GM18526 (cell line): ENCODE measurements around the gene SLC9A3.

Experiments used
- POLR2A ChIP-seq: IDR thresholded peaks from 3 replicates; pipeline ENCODE4 v1.6.1; 2011; ENCODE audit not compliant: insufficient read length; ENCODE audit errors: extremely low read depth

The SLC9A3 gene

GRCh38 chr5:535846-536698 lies 11.8 kb upstream of the SLC9A3 start:
- TF ChIP-seq POLR2A = no peak

DNA sequence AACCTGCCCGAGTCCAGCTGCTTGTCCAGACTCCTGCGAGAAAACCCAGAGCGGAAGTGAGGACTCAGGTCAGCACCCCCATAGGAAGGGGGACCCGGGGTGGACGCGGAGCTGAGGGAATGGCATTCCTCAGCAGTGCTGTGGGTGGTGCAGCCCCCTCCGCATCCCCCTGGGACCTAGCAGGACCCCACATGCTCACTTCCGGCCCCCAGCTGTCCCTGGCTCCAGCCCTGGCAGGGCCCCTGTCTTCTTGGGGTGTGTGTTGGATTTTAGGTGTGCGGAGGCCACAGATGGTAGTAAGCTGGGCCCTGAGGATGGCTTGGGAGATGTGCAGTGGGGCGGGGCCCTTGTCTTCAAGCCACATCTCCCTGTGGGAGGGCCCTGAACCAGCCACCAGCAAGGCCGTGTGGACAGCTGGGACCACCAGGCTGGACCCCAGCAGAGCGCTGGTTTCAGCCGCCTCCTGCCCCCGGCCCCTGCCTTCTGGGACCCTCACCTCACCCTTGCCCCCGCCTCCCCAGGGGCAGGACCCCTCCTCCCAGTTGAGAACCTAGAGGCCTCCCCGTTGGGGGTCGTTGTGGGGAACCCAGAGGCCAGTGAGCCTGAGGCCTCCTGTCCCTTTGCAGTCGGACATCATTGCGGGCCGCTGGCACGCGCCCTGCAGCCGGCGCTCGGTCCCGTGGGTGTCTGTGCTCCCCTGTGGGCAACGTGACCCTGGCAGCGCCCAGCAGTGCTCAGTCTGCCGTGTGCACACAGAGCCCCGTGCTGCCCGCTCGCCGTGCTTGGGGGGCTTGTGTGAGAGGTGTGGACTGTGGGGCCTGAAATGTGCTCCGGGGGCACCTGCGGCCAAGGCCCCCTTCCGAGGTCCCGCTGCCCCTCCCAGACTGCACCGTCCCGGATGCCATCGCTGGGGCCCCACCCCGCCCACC lies 10.8 kb upstream of the SLC9A3 start:
- no peak for TF ChIP-seq POLR2A

- no peak for TF ChIP-seq POLR2A
Measured at GRCh38 chr5:533955-534742, 9.9 kb upstream of the SLC9A3 start.

GRCh38 chr5:533243-533954 lies 9.2 kb upstream of the SLC9A3 start:
- no peak for TF ChIP-seq POLR2A

- no peak for TF ChIP-seq POLR2A
Measured at GRCh38 chr5:532521-533242, 8.4 kb upstream of the SLC9A3 start.

DNA sequence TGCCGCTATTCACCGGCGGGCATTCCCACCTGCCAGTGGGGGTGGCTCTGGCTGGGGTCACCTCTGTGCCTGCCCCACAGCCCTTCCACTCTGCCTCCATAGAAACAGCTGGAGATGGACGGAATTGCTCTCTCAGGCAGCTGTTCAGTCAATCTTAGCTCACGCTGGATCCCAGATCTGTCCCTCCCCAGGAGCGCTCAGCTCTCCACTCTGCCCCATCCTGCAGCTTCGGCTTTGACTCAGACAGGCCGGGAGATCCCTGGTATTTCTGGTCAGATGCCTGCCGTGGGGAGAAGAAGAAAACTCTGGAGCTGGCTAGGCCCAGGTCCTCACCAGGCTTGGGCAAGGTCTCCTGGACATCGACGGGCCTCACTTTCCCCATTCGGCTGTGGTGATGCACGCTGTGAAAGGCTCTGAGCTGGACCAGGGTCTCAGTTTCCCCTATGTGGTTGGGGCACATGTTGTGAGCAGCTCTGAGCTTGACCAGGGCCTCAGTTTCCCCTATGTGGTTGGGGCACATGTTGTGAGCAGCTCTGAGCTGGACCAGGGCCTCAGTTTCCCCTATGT lies 7.6 kb upstream of the SLC9A3 start:
- TF ChIP-seq POLR2A = no peak

- TF ChIP-seq POLR2A = no peak
Measured at GRCh38 chr5:531101-531748, 7.0 kb upstream of the SLC9A3 start.

DNA sequence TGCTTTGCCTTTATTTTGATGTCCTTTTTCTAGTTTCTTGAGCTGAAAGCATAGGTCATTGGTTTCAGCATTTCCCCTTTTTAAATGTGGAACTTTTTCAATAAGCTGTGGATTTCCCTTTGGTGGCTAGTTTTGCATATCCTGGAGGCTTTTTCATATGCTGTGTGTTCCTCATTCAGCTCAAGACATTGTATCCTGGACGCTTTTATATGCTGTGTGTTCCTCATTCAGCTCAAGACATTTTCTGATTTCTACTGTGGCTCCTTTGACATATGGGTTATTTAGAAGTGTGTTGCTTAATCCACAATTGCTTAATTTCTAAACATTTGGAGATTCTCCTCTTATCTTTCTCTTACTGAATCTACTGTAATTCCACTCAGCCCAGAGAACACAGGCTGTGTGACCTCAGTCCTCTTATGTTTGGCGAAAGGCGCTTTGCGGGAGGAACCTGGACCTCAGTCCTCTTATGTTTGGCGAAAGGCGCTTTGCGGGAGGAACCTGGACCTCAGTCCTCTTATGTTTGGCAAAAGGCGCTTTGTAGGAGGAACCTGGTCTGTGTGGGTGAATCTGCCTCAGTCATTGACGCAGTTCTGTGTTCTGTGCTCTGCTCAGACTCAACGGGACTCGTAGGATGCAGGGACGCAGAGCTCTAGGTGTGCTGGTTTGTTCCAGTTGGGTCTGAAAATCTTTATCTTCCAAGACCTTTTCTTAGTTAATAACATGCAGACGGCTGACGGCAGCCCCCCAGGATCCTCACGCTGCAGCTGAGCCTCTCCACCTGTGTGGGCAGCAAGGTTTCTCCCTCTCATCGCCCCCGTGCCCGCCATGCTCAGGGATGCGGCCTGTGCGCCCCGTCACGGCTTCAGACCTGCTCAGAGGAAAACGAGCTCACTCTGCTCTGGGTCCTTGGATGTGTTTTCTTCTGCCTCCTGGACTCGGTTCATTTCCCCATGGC lies 6.0 kb upstream of the SLC9A3 start:
- TF ChIP-seq POLR2A = no peak

DNA sequence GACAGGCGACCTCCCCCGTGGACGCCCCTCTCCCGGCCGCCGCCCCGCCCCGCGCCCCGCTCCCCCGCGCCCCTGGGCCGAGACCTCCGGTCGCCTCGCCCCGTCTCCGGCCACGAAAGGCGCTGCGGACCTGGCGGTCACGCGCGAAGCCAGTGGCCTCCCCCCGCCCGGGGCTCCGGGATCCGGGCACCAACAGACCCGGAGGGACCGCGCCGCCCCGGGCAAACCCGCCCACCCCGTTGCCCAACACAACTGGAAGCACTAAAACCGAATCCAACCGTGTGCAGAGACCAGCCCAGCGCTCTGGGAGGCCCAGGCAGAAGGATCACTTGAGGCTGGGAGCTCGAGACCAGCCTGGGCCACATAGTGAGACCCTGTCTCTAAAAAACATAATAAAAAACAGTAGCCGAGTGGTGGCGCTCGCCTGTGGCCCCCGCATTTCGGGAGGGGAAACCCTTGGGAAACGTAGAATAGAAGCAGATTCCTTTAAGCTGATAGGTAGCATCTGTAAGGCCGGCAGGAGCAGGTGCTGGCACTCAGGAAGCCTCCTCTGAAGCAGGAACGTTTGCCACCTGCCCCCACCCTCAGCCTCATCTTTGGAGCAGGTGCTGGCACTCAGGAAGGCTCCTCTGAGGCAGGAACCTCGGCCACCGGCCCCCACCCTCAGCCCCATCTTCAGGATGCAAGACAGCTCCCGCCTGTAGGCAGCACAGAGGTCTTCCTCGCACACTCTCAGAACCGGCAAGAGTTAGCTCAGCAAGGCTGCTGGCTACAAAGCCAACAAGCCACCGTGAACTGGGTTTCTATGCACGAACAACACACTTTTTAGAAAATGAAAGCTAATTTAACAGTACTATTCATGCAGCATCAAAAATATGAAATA lies 4.6 kb upstream of the SLC9A3 start:
- TF ChIP-seq POLR2A = no peak

- TF ChIP-seq POLR2A = no peak
Measured at GRCh38 chr5:527646-528628, 3.7 kb upstream of the SLC9A3 start.
